ENCODE data around the gene TGDS.

GRCh38 chr13:94535775-94536174 lies 60.2 kb downstream of the TGDS start:
- TF ChIP-seq POLR2A (IDR thresholded peaks at IDR 0.05): no peak
- no peak for TF ChIP-seq CTCF (IDR thresholded peaks at IDR 0.05)
